CD4-positive, alpha-beta T cell treated with Interleukin-21 for 1 hour (primary cell): ENCODE measurements around the gene CMTM6.
"Not testable (repeated sequence)": the region's sequence is repeated elsewhere in the genome, so short reads cannot be mapped to it uniquely, and the experiment has no call there.

Experiments used
- DNase-seq: peaks from one replicate; pipeline ENCODE4 v3.0.0-alpha.2; 2020

CMTM6 gene

GRCh38 chr3:32498992-32499391 lies 3.7 kb downstream of the CMTM6 start:
- no peak for DNase-seq

GRCh38 chr3:32498252-32498651 lies 4.4 kb downstream of the CMTM6 start:
- DNase-seq: no peak

- no peak for DNase-seq
Measured at GRCh38 chr3:32495609-32496008, 7.0 kb downstream of the CMTM6 start.

- no peak for DNase-seq
Measured at GRCh38 chr3:32495085-32495484, 7.6 kb downstream of the CMTM6 start.

GRCh38 chr3:32493437-32494414 lies 8.9 kb downstream of the CMTM6 start:
- DNase-seq: no peak

GRCh38 chr3:32492684-32493436 lies 9.8 kb downstream of the CMTM6 start:
- no peak for DNase-seq

- no peak for DNase-seq
Measured at GRCh38 chr3:32488474-32489008, 14.1 kb downstream of the CMTM6 start.

- DNase-seq: no peak
Measured at GRCh38 chr3:32487781-32488473, 14.7 kb downstream of the CMTM6 start.

- DNase-seq: no peak
Measured at GRCh38 chr3:32484436-32484835, 18.2 kb downstream of the CMTM6 start.

GRCh38 chr3:32483772-32484171 lies 18.9 kb downstream of the CMTM6 start:
- no peak for DNase-seq

GRCh38 chr3:32482693-32483092 lies 20.0 kb downstream of the CMTM6 start:
- no peak for DNase-seq

- no peak for DNase-seq
Measured at GRCh38 chr3:32481791-32482631, 20.6 kb downstream of the CMTM6 start.

- no peak for DNase-seq
Measured at GRCh38 chr3:32480604-32481003, 22.0 kb downstream of the CMTM6 start.

- DNase-seq: no peak
Measured at GRCh38 chr3:32474201-32474600, 28.5 kb downstream of the CMTM6 start.

GRCh38 chr3:32472151-32472550 lies 30.5 kb downstream of the CMTM6 start:
- DNase-seq: not testable (repeated sequence)

GRCh38 chr3:32471246-32471645 lies 31.4 kb downstream of the CMTM6 start:
- no peak for DNase-seq

- DNase-seq: no peak
Measured at GRCh38 chr3:32470362-32470761, 32.3 kb downstream of the CMTM6 start.

GRCh38 chr3:32469151-32469874 lies 33.3 kb downstream of the CMTM6 start:
- DNase-seq: no peak

- peak; percentile 77 for DNase-seq
Measured at GRCh38 chr3:32467333-32468070, 35.1 kb downstream of the CMTM6 start.

- not testable (repeated sequence) for DNase-seq
Measured at GRCh38 chr3:32466808-32467207, 35.8 kb downstream of the CMTM6 start.

- DNase-seq: not testable (repeated sequence)
Measured at GRCh38 chr3:32464726-32465125, 37.9 kb downstream of the CMTM6 start.
